Stimulated activated CD8-positive, alpha-beta memory T cell treated with anti-CD3 and anti-CD28 coated beads, Interleukin-7, amount 100 ng/mL, for 48 hours (primary cell): ENCODE measurements around the gene GJC1.

ENCODE experiments used
- DNase-seq, 2 donors: peaks; one replicate each; pipeline ENCODE4 v3.0.0-alpha.2; 2020; ENCODE audit warnings: low read depth in 1 of 2; ENCODE audit errors: extremely low read depth in 1 of 2

GJC1 gene

DNA sequence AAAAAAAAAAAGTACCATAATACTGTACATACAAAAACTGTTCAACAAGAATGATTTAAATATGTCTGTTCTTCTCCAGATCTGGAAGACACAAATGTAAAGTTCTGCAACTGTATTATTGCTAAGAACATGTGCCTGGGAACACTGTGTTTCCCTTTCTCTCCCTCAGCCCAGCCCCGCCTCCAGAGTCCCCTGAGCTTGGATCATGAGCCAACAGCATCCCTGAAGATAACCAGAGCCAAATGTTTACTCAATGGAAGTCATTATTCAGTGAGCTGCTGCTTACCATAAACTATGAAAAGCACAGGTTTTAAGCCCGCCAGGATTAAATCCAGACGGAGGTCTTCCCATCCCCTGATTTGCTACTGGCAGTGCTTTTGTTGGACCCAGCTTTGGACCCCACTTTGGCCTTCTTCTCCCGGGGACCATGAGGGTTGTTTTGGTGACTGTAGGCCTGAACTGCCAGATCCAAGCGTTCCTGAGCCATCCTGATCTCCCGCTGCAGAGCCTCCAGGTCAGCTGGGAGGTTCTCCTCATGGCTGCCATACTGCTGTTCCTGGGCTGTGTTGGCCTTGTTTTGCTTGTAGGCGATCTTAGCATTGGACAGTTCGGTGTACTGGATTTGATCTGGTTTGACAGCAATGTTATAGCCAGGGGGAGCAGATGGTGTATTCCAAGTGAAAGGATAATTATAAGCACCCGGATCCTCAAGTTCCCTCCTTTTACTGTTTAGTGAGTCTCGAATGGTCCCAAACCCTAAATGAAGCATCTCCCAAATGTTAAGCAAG lies 25.6 kb downstream of the GJC1 start:
- no peak for DNase-seq

GRCh38 chr17:44801880-44802279 lies 28.2 kb downstream of the GJC1 start:
- no peak for DNase-seq

DNA sequence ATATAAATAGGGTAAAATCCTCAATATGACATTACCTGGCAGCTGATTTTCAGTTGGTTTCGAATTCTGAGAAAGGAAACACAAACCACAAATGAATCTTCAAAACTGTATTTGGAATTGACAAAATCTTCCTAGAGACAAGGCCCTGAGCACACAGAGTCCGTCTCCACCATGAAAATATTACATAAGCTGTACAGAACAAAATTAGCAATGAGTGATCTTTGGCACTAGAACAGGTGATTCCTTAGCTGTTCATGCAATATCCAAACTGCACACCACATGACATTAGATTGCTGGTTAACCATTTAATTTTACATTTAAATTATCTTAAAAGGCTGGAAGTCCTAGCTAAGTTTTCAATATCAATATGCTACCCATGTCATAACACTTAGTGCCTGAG lies 31.7 kb downstream of the GJC1 start:
- DNase-seq, result no peak

DNA sequence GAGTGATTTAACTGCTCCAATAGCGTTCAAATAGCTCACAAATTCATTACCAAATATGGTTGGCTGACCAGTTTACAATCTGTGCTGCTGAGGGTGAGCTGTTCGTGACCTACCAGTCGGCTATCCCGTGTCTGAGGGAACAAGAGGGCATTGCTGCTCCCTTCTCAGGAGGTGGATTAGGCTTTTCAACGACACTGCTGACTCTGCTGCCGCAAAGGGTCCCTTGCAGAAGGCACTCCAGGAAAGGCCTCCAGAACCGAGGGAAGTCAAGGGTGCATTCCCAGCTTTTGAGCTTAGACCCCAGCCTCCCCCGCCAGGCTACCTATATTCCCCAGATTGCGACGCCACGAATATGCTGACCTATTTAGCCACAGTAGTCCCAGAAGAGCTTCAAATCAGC lies 32.3 kb downstream of the GJC1 start:
- DNase-seq, result no peak

DNA sequence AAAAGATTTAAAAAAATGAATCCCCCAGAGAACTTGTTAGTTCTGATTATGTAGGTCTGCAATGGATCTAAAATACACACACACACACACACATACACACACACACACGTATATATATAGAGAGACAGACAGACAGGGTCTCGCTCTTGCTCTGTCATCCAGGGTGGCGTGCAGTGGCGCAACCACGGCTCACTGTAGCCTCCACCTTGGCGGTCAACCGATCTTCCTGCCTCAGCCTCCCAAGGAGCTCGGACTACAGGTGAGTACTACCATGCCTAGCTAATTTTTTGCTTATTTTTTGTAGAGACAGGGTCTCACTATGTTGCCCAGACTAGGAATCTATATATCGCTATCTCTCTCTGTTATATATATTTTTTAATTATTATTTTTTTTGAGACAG lies 33.4 kb downstream of the GJC1 start:
- DNase-seq, result no peak

- DNase-seq, result no peak
These were observed 34.2 kb downstream of the GJC1 start for GRCh38 chr17:44795928-44796327.

DNA sequence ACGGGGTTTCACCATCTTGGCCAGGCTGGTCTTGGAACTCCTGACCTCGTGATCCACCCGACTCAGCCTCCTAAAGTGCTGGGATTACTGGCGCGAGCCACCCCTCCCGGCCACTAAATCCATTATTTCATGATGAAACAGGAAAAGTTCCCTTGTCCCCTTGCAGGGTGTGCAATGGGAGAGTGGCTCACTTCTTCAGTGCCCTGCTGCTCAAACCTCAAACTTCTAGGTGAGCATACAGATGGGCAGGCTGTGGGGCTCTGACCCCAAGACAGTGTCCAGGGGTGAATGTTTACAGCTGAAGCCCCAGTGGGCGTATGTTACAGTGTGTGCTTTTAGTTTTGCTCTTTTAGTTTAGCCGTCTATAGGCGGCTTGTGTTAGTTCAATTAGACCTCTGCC lies 34.7 kb downstream of the GJC1 start:
- DNase-seq, result no peak

GRCh38 chr17:44794851-44795413 lies 35.2 kb downstream of the GJC1 start:
- DNase-seq, result no peak

GRCh38 chr17:44793885-44794842 lies 35.9 kb downstream of the GJC1 start:
- DNase-seq, result no peak

GRCh38 chr17:44792276-44792675 lies 37.8 kb downstream of the GJC1 start:
- no peak for DNase-seq

GRCh38 chr17:44788139-44788538 lies 41.9 kb downstream of the GJC1 start:
- no peak for DNase-seq

GRCh38 chr17:44787271-44787940 lies 42.7 kb downstream of the GJC1 start:
- DNase-seq, result no peak

DNA sequence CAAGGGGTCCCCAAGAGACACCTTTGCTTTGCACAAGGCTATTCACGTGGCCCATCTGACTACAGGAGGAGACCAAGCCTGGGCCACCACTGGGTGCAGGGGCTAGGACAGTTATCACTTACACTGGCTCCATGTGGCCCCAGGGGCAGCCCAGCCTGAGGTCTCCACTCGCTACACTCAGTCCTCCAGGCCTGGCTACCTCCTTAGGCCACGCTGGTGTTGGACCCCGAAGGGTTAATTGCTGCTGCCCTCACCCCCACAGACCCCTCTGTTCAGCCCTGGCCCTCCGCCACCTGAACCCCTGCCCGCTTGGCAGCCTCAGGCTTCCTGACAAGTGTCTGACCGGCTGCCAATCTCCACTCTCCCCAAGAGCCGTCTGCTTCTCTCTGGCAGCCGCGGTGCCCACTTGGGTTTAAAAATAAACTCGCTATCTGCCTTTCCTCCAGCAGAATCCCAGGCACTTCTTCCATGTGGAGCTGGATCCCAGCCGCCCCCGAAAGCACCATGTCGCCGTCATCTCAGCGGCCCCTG lies 43.5 kb downstream of the GJC1 start:
- no peak for DNase-seq

GRCh38 chr17:44785921-44786320 lies 44.2 kb downstream of the GJC1 start:
- DNase-seq, result no peak

DNA sequence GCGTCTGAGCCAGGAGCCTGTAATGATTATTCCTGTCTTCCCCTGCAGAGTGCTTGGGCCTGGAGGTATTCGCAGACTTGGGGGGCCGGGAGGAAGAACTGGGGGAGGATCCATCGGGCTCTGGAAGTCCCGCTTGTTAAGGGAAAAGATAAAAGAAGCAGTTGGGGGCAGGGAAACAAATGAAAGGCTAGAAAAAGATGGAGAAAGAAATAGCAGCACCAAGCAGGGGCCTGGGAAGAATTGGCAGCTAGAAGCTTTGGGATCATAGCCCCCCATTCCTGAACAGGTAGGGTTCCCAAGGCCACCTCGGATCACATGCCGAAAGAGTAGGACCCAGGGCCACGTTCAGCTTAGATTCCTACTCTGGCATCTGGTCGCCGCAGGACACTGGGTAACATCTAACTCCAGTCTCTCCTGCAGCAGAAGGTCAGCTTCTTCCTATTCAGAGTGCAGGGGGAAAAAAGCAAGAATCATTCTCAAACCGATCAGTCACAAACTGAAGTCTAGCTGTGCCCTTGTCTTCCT lies 47.7 kb downstream of the GJC1 start:
- DNase-seq, result no peak

- no peak for DNase-seq
These were observed 48.3 kb downstream of the GJC1 start for GRCh38 chr17:44781551-44782325.

- no peak for DNase-seq
These were observed 49.1 kb downstream of the GJC1 start for GRCh38 chr17:44780845-44781480.

DNA sequence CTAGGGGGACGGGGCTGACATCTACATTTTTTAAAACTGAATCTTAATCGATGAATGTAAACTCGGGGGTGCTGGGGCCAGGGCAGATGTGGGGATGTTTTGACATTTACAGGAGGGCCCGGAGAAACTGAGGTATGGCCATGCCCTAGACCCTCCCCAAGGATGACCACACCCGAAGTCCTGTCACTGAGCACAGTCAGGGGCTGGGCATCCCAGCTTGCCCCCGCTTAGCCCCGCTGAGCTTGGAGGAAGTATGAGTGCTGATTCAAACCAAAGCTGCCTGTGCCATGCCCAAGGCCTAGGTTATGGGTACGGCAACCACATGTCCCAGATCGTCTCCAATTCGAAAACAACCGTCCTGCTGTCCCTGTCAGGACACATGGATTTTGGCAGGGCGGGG lies 49.9 kb downstream of the GJC1 start:
- no peak for DNase-seq
